Measurements from ENCODE around the gene NPTXR. TPM values are rescaled to one million over a fixed set of nuclear protein-coding genes. Genes with fewer than 3 reads are reported as not detected.
A peak's percentile ranks its signal among the peaks of the same experiment; 100 is the strongest.

Gene NPTXR
- total and polyA plus RNA-seq, 2 donors from 2014 or later = 1.1 to 12.5 TPM

GRCh38 chr22:38824585-38824984 lies 19.2 kb downstream of the NPTXR start:
- Histone ChIP-seq H3K36me3 (ENCODE audit: control insufficient read depth in 2 of 3, insufficient read depth in 3 of 3, low read length in 3 of 3) (no peaks in the 10 kb centered on the region), H3K4me1 (ENCODE audit: control insufficient read depth in 2 of 3, insufficient read depth in 2 of 3, low read depth in 1 of 3, low read length in 3 of 3) (no peaks in the 10 kb centered on the region), H3K9ac (ENCODE audit: low read length in 3 of 3) (no peak overlapping the region), H3K4me3 (ENCODE audit: low read length in 3 of 3) (no peak overlapping the region), H3K9me3 (ENCODE audit: control insufficient read depth in 2 of 3, insufficient read depth in 1 of 3, low read length in 3 of 3) (peaks cover 0 to 7% (median 0%) of the 10 kb centered on the region in 3 donors), H3K27ac (ENCODE audit: low read depth in 2 of 2, low read length in 2 of 2) (no peak overlapping the region), H3K27me3 (ENCODE audit: control insufficient read depth, insufficient read depth, low read length) (no peaks in the 10 kb centered on the region)
- FAIRE-seq (no peak), DNase-seq (peak; percentile 74 to 96 (median 89))
- TF ChIP-seq CTCF (IDR thresholded peaks at IDR 0.05; ENCODE audit: borderline replicate concordance, extremely low read depth, insufficient read depth) = no peak
- intact Hi-C loops (cut with DNase I) = no loop called here

- no peak for TF ChIP-seq CTCF (IDR thresholded peaks at IDR 0.05; ENCODE audit: borderline replicate concordance, extremely low read depth, insufficient read depth)
- intact Hi-C loops (cut with DNase I) = no loop called here
- peak in 1 of 5 donors; percentile 3 for DNase-seq
- H3K36me3 ChIP-seq (ENCODE audit: control insufficient read depth in 2 of 3, insufficient read depth in 3 of 3, low read length in 3 of 3) = no peaks in the 10 kb centered on the region
- H3K4me1 ChIP-seq (ENCODE audit: control insufficient read depth in 2 of 3, insufficient read depth in 2 of 3, low read depth in 1 of 3, low read length in 3 of 3) = no peaks in the 10 kb centered on the region
- H3K9me3 ChIP-seq (ENCODE audit: control insufficient read depth in 2 of 3, insufficient read depth in 1 of 3, low read length in 3 of 3) = peaks cover 0 to 1% (median 0%) of the 10 kb centered on the region in 3 donors
- no peak overlapping the region for H3K4me3 ChIP-seq (ENCODE audit: low read length in 3 of 3)
- H3K27ac ChIP-seq (ENCODE audit: low read depth in 2 of 2, low read length in 2 of 2) = no peak overlapping the region
- no peak for FAIRE-seq
- no peak overlapping the region for H3K9ac ChIP-seq (ENCODE audit: low read length in 3 of 3)
- no peaks in the 10 kb centered on the region for H3K27me3 ChIP-seq (ENCODE audit: control insufficient read depth, insufficient read depth, low read length)
Observed at GRCh38 chr22:38823637-38824036, 20.2 kb downstream of the NPTXR start.

- Histone ChIP-seq H3K27me3 (ENCODE audit: control insufficient read depth, insufficient read depth, low read length) (no peaks in the 10 kb centered on the region), H3K9me3 (ENCODE audit: control insufficient read depth in 2 of 3, insufficient read depth in 1 of 3, low read length in 3 of 3) (no peaks in the 10 kb centered on the region), H3K9ac (ENCODE audit: low read length in 3 of 3) (no peak overlapping the region), H3K36me3 (ENCODE audit: control insufficient read depth in 2 of 3, insufficient read depth in 3 of 3, low read length in 3 of 3) (no peaks in the 10 kb centered on the region), H3K27ac (ENCODE audit: low read depth in 2 of 2, low read length in 2 of 2) (no peak overlapping the region), H3K4me1 (ENCODE audit: control insufficient read depth in 2 of 3, insufficient read depth in 2 of 3, low read depth in 1 of 3, low read length in 3 of 3) (no peaks in the 10 kb centered on the region), H3K4me3 (ENCODE audit: low read length in 3 of 3) (no peak overlapping the region)
- DNase-seq = peak in 1 of 5 donors; percentile 46
- FAIRE-seq = no peak
- intact Hi-C loops (cut with DNase I) = no loop called here
- TF ChIP-seq CTCF (IDR thresholded peaks at IDR 0.05; ENCODE audit: borderline replicate concordance, extremely low read depth, insufficient read depth) = no peak
Observed at GRCh38 chr22:38823076-38823475, 20.8 kb downstream of the NPTXR start.

GRCh38 chr22:38820020-38820419 lies 23.8 kb downstream of the NPTXR start:
- intact Hi-C loops (cut with DNase I) = no loop called here
- Histone ChIP-seq H3K9ac (ENCODE audit: low read length in 3 of 3) (no peak overlapping the region), H3K9me3 (ENCODE audit: control insufficient read depth in 2 of 3, insufficient read depth in 1 of 3, low read length in 3 of 3) (no peaks in the 10 kb centered on the region), H3K27ac (ENCODE audit: low read depth in 2 of 2, low read length in 2 of 2) (no peak overlapping the region), H3K4me1 (ENCODE audit: control insufficient read depth in 2 of 3, insufficient read depth in 2 of 3, low read depth in 1 of 3, low read length in 3 of 3) (no peaks in the 10 kb centered on the region), H3K27me3 (ENCODE audit: control insufficient read depth, insufficient read depth, low read length) (no peaks in the 10 kb centered on the region), H3K4me3 (ENCODE audit: low read length in 3 of 3) (no peak overlapping the region), H3K36me3 (ENCODE audit: control insufficient read depth in 2 of 3, insufficient read depth in 3 of 3, low read length in 3 of 3) (no peaks in the 10 kb centered on the region)
- DNase-seq (peak in 1 of 5 donors; percentile 29), FAIRE-seq (no peak)
- TF ChIP-seq CTCF (IDR thresholded peaks at IDR 0.05; ENCODE audit: borderline replicate concordance, extremely low read depth, insufficient read depth) = no peak

All from kidney (tissue), 14 donors.